DMS153 treated with DMSO at 0.1 percent for 48 hours (cell line): ENCODE data around the gene FAM118A.
"Not testable (repeated sequence)": the region's sequence is repeated elsewhere in the genome, so short reads cannot be mapped to it uniquely, and the experiment has no call there.

Source experiments
- DNase-seq: peaks from one replicate; lab custom pipeline; 2025; ENCODE audit not compliant: unreplicated experiment; lab: John Stamatoyannopoulos, UW

The FAM118A gene

DNA sequence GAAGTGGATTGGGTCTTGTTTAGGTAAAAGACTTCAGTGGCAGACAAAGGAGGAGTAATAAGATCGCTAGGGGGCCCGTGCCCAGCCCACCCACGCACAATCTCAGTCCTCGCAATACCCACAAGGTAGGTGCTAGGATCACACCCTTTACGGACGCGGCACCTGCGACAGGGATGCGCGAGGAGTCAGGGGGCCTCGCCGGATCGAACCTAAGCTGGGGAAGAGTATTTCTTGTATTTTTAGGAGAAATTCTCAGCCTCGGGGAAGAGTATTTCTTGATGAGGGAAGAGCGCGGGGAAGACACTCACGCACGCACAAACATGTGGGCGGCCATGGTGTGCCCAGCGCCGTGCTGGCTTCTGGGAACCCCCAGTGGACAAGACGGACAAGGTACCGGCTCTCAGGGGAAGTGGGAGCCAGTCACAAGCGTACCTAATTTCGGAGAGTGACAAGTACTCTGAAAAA, 745 bp upstream of the FAM118A start:
- DNase-seq: peak; percentile 13

DNA sequence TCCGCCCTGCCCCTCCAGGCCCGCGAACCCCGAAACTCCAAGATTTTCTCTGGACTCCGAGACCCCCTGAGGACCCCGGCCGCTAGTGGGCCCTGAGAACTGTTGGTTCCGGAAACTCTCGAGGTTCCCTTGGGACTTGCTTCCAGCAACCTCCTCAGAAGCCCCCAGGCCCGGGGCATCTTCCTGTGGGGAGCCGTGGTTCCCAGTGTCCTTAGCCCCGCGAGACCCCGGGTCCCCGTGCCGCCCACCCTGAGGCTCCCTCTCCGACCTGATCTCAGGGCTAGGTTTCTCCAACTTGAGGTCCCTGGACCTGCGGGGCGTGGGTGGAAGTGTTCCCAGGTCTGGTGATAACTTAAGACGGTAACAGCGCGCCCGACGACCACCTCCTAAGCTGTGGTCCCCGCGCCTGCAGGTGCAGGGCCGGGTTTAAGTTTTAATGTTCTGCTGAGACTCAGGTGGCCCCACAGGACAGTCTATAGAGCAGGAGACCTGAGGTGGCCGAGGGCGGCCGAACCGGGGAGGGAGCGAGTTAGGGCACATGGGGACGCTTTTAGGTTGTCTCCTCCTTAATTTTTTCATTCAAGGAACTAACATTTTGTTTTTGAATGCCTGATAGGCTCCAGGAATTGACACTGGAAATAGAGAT, 720 bp downstream of the FAM118A start:
- DNase-seq: no peak

DNA sequence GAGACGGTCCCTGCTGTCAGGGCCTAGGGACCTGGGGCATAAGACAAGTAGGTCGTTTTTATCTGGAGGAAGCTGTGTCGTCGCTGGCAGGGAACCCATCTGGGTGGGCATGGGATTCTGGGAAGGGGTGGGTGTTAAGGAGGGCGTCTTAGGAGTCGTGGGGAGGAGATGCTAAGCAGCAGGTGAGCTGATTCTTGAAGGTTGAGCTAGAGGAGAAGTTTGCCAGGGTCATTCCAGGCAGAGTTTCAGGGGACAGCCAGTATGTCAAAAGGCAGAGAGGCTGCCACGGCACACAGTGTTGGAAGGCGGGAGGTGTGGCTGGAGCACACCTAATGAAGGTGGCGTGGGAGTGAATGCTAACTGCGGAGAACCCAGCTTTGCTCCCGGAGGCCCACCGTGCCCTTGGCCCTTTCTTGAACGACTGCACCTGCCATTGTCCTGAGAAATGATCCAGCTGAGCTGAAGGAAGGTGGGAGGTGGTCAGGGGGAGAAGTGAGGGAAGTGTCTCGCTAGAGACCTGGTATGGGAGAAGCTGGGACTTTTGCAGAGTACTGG, 1.3 kb downstream of the FAM118A start:
- DNase-seq: no peak

DNA sequence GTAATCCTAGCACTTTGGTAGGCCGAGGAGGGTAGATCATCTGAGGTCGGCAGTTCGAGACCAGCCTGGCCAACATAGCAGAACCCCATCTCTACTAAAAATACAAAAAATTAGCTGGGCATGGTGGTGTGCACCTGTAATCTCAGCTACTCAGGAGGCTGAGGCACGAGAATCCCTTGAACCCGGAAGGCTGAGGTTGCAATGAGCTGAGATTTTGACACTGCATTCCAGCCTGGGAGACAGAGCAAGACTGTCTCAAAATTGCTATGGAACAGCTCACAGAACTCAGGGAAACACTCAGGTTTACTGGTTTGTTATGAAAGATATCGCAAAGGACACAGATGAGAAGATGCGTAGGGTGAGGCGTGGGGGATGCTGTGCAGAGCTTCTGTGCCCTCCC, 2.7 kb downstream of the FAM118A start:
- no peak for DNase-seq

DNA sequence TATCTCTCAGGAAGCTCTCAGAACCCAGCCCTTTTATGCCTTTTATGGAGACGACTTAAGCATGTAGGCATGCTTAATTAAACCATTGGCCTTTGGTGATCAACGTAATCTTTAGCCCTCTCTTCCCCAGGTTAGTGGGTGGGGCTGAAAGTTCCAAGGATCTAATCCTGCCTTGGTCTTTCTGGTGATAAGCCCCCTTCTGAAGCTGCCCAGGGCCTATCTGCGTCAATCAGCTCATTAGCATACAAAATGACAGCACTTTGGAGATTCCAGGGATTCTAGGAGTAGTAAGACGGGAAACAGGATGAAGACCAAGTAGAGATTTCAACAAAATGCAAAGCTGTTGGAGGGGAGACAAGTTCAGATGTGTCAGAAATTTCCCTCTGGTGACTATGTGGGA, 3.1 kb downstream of the FAM118A start:
- DNase-seq: no peak

DNA sequence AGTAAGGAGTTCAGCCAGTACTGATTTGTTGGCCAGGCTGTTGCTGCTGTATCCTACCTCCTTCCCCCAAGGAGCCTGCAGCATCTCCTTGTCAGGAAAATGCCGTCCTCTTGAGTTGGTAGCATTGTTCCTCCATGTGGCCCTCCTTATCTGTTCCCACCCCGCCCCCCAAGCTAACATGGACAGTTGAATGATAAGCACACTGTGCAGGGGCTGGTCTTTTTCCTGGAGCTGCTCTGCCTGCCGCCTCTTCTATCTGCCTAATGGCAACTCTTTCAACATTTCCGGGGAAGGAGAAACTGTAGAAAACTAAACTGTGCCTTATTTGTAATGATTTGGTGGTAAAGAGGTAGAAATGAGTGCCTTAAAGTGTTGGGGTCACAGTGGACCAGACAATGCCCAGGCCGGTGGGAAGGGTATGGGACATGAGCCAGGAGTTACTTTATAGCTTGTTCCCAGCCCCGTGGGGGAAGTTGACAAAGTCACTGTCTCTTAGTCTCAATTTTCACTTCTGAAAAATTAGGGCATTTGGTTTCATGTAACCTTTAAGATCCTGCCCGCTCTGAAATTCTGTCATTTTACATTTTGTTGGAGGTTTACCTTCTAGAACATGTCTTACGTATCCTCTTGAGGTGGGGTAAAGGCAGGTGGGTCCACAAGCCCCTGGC, 4.5 kb downstream of the FAM118A start:
- no peak for DNase-seq

DNA sequence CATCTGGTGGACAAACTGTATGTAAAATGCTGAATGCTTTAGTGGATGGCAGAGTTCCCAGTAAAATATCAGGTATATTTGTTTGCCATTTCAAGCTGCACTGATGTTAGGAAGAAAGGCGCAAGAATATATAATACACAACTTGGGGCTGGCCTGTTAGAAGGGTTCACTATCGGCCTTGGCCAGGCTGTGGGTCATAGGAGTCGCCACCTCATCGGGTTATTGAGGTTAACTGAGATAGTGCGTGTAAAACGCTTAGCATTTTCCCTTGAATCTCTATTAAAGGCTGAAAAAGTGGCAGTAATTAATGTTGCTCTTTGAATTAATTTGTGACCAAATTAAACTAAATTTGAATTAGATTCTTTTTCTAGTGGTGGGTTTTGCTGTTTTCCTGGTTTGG, 5.1 kb downstream of the FAM118A start:
- DNase-seq: no peak

DNA sequence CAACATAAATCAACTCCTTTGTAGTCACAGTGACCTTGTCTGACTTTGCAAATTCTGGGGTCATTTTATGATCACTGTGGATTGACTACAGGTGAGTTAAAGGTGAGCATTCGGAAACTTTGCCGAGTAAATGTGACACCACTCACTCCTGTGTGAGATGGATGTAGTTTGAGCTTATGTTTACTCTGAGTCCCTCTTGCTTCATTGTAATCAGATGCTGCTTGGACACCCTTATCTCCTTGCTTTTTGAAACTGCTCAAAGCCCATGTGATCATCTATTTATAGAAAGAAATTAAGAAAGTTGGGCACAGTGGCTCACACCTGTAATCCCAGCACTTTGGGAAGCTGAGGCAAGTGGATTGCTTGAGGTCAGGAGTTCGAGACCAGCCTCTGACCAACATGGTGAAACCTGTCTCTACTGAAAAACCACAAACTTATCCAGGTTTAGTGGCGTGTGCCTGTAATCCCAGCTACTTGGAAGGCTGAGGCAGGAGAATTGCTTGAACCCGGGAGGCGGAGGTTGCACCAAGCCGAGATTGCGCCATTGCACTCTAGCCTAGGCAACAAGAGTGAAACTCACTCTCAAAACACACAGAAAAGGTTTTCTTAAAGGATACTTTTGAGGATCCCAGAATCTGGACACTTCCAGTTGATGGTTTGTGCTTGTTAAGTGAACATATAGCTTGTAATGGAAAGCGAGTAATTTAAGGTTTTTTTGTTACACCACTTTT, 7.2 kb downstream of the FAM118A start:
- no peak for DNase-seq

DNA sequence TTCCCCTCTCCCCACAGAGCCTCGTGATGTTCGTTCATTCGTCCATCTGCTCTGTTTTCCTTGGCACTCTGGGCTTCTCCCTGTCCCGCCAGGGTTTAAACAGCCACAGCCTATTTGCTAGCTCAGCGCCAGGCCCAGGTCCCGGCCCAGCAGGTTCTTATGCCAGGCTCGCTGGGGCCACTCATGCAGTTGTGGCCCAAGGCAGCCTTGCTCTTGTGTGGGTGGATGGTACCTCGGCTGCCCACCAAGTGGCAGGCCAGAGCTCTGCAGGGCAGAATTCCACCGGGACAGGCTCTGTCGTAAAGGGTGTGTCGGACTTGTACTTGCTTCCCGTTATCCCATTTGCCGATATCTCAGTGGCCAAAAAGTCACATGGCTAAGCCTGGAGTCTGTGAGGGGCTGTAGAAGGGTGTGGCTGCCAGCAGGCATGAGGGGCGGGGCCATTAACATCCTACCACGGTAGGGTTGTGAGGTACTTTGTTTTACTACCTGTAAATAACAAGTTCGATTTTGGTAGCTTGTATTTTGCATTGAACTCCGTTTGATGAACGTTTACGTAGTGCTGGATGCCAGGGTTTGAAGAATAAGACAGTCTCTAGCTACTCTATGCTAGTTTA, 7.9 kb downstream of the FAM118A start:
- peak; percentile 37 for DNase-seq

DNA sequence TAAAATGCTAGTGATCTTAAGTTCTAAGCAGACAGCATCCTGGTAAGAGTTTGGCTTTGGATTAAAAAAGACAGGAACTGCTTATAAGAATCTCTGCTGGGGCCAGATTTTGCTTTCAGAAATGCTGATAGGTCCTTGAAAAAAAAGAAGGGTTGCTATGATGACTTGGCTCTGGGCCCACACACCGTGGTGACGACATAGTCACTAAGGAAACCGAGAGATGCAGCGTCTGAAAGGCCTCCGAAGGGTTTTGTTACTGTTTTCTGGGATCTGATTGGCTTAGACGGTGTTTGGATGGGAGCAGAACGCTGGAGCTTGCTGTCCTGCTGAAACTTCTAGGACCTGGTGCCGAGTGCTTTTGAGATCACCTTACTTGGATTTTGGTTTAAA, 8.4 kb downstream of the FAM118A start:
- DNase-seq: peak; percentile 78

DNA sequence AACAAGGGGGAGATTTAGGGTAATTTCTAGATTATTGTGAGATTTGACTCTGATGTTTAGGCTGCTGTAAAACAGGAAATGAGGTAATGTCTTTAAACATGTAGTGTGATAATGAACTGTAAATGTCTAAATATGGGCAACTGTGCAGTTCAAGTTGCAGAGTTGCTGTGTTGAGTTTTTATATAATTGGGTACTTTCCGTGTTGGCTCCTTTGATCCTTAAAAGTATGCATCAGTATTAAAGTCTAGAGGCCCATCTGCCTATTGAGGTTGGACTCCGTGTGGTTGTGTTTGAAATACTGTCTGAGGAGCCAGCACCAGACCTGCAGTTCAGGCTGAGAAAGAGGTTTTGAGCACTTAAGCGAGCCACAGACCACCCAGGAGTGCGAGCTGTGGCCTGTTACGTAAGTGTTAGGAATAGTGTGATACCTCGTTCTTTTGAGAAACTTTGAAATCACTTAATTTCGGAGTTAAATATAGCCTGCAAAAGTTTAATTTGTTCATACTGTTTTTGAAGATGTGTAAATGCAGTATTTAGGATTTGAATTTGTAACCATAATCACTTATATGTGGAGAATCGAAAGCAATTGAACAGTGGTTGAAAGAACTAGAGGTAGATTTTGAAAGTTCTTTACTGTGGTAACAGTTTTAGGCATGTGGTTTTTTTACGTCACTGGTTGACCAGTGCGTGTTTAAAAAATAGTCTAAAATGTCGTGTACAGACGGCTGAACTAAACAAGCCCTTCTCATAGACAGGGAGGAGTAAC, 9.0 kb downstream of the FAM118A start:
- no peak for DNase-seq

DNA sequence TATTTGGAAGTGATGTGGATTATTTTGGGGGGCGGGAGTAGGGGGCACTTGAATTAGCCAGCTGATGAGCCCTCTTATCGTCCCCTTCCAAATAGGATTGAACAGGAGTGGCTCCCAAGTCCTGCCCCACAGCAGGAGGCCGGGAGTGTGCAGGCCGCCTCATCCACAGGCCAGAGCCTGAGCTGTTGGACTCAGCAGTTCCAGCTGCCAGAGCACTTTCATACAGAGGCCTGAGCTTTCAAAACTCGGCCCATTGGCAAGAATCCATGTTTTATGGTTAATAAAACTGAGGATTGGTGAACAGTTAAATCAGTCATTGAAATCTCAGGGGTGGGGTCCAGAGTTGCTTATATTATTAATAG, 9.6 kb downstream of the FAM118A start:
- DNase-seq: no peak

DNA sequence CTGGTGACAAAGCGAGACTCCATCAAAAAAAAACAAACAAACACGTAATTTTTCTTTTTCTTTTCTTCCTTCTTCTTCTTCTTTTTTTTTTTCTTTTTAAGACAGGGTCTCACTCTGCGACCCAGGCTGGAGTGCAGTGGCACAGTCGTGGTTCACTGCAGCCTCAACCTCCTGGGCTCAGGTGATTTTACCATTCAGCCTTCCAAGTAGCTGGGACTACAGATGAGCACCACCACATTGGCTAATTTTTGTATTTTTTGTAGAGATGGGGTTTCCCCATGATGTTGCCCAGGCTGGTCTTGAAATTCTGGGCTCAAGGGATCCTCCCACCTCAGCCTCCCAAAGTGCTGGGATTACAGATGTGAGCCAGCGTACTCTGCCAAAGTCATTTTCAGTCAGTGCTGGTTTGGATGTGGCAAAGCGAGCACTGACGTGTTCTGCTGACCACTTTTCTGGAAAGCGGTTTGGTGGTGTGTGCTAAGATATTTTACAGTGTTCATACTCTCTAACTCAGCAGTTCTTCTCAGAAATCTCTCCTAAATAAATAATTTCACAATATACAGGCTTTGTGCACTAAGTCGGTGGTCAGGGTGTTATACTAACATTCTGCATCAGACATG, 10.7 kb downstream of the FAM118A start:
- DNase-seq: no peak

DNA sequence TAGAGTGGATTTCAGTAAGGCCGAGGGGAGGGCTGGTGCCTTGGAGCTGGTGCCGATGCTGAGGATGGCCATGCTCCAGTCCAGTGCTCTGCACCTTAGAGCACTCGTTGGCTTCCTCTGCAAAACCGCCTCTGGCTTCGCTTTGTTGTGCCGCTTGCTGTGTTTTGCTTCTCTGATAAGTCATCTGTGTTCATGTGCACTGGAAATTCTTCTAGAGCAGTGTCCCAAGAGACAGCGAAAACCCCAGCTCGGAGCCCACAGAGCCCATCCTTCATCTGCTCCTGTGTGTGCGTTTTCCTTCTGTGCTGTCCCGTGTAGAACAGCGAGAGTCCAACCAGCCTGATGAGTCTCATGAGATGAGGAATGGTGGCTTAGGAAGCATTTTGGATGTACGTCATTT, 12.1 kb downstream of the FAM118A start:
- DNase-seq: no peak

DNA sequence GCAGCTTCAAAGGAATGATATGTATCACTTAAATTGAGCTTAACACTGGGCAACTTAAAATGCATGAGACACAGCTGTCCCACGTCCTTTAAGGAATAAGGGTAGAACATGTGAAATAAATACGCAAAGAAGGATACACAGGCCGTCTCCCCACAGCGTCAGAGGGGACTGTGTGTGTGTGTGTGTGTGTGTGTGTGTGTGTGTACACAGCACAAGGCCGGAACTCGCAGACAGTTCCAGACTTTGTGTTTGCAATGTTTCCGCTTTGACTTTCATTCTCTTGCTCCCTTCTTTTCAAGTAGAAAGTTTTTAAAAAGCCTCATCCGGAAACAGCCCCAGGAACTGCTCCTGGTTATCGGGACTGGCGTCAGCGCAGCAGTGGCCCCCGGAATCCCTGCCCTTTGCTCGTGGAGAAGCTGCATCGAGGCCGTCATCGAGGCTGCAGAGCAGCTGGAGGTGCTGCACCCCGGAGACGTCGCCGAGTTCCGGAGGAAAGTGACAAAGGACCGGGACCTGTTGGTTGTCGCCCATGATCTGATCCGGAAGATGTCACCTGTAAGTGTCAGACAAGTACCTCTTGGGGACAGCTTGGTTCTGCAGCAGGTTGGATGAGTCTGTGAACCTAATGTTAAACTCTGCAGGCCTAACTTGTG, 13.3 kb downstream of the FAM118A start:
- no peak for DNase-seq

DNA sequence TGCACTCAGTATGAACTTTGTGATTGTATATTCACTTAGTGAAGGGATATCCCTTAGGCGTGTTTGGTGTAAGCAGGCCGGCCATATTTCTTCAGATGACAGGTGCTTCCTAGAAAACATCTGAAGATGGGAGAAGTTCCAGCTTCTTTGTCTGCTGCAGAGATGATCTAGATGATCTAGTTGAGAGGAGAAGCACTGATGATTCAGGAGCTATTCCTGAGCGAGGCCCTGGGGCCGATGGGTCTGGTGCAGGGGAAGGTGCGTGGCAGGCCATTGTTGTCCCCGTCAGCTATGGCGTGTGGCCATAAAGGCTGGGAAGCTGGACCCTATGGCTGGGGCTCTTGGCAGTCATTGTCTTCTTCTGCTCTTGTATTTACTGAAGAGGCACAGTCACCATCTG, 14.0 kb downstream of the FAM118A start:
- no peak for DNase-seq

DNA sequence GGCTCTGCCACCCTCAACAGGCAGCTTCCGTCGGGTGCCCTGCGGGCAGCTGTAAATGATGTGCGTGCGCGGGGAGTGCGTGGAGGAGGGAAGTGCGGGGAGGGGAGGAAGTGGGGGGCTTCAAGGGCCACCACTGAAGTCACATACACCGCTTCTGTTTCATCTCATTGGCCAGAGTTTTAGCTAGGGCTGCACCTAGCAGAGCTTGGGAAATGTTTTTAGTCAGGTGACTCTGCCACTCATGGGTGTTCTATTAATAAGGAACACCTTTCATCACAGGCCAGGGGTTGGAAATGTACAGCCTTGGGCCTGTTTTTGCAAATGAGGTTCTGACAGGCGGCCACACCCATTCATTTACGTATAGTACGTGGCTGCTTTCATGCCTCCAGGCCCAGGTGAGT, 14.6 kb downstream of the FAM118A start:
- DNase-seq: no peak

DNA sequence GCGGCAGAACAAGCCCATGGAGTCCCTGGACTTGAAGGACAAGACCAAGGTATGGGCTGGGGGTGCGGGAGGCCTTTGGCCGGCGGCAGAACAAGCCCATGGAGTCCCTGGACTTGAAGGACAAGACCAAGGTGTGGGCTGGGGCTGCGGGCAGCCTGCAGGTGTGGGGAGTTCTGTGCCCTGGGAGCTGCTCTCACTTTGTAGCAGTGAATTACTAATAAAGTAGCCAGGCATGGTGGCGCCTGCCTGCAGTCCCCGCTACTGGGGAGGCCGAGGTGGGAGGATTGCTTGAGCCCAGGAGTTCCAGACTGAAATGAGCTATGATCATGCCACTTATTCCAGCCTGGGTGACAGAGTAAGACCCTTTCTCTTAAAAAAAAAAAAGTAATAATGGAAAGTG, 18.5 kb downstream of the FAM118A start:
- not testable (repeated sequence) for DNase-seq

DNA sequence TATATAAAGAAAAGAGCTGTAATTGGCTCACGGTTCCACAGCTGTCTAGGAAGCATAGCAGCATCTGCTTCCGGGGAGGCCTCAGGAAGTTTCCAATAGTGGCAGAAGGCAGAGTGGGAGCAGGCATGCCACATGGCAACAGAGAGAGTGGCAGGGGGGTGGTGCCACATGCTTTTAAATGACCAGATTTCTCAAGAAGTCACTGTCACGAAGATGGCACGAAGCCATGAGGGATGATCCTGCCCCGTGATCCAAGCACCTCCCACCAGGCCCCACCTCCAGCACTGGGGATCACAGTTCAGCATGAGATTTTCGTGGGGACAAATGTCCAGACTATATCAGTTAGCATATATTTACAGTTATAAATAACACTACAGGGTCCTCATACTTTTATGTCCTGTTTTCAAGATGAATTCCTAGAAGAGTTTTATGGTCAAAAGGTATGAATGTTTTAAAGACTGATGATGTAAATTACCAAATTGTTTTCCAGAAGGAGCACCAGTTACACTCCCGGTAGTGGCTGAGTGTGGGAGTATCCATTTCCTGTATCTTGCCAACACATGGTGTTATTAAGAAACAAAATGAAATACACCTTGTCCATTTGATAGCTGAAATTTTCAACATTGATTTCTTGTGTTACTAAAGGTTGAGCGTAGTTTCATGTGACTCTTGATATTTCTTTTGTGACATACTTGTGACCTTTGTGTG, 19.2 kb downstream of the FAM118A start:
- peak; percentile 60 for DNase-seq
